Left kidney (tissue), 8 donors: Measurements from ENCODE around the gene AGXT. TPM values are rescaled to one million over a fixed set of nuclear protein-coding genes. Genes with fewer than 3 reads are reported as not detected.
A peak's percentile ranks its signal among the peaks of the same experiment; 100 is the strongest.

Experiments used
- DNase-seq: peaks from one replicate; pipeline ENCODE4 v3.0.0-alpha.2; 2013
- long read RNA-seq, 8 donors: transcript quantifications; one replicate each; lab custom pipeline, GENCODE V29; 2026
- polyA plus RNA-seq: library from polyadenylated mRNA; unstranded; fragments of 120-200 nt; gene quantifications from one replicate; pipeline ENCODE4 v1.2.1, GENCODE V29; 2013; ENCODE audit not compliant: insufficient read length

AGXT gene
- 0.12 TPM for polyA plus RNA-seq
- long read RNA-seq, donor 1 = 0 reads
- long read RNA-seq, donor 2, partial matches to known transcripts = 0 of 1 reads
- long read RNA-seq, donor 2, other reads (novel, unspliced or antisense) = 0 of 1 reads
- long read RNA-seq, donor 3 = 0 reads
- long read RNA-seq, donor 4 = 0 reads
- long read RNA-seq, donor 5 = 0 reads
- long read RNA-seq, donor 6 = 0 reads
- long read RNA-seq, donor 7 = 0 reads
- long read RNA-seq, donor 8 = 0 reads

GRCh38 chr2:240868286-240869108, at the start of gene AGXT:
AGXT (plus strand) TSS chr2:240868824; CDS start chr2:240868866, 42 bp downstream.
- no peak for DNase-seq

GRCh38 chr2:240819126-240819857, 49.3 kb upstream of the AGXT start:
- no peak for DNase-seq

DNA sequence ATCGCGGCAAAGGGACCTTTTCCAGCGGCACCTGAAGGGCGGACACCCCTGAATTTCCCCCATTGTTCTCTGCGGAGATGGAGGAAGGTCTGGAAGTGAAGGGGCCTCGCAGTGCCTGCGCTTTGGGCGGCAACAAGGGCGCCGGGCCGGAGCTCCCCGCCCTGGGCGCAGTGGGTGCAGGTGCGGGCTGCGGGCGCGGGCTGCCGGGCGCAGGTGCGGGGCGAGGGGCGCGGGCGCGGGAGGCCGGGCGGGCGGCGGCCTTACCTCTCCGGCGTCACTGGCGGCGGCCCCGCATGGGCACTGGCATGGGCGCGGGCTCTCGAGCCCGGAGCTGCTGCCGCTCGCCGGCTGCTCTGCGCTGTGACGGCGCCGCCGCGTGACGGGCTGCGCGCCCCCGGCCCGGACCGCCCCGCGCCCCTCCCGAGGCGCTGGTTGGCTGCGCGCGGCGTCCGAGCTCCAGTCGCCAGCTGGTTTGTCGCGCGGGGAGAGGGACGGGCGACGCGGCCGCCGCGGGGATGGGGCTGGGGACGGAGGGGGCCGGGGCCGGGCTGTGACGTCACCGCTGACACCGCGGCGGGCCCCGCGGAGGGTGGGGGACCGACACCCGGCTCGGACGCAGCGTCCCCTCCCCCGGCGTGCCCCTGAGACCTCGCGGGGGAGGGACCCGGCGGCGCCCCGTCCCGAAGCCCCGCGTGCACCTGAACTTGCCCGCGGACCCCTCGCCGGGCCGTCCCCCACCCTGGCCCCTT, 48.6 kb upstream of the AGXT start, which contains the start of gene KIF1A:
TSS of gene KIF1A (minus strand) at position 362 of the 749 bp plus-strand sequence. CDS start 22,467 bp downstream, outside the sequence.
- peak; percentile 64 for DNase-seq

DNA sequence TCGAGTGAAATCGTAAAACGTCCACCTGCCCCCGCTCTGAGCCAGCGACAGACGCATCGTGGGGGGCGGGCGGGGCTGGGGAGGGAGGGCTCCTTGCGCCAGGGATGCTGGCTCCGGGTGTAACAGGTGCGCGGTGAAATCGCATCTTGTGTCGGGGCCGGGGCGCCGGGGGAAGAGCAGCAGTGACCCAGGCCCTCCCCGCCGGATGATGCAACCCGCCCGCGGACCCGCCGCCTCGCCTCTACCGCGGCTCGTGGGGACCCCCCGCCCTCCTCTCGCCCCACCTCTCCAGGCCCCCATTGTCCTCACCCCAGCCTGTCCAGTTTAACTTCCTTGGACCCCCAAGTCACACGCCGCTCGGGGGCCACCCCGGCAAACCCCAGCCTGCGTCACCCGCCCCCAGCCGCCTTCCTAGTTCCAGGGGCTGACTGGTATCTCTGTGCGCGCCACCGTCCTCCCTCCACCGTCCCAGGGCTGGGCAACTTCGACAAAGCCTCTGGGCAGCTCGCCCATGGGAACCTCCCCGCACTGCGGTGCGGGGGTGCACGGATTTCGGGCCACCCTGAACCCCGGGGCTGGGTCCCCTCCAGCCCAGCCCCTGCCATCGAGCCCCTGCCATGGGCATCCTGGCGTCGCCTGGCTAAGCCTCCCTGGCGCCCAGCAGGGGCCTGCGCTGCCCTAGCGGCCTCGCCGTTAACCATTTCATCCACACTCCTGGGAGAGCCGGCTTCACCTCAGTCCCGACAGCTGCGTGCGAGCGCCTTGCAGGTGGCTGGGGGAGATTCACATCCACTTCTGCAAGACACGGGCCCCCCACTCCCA, 47.8 kb upstream of the AGXT start:
- no peak for DNase-seq

GRCh38 chr2:240821429-240821778, 47.2 kb upstream of the AGXT start:
- no peak for DNase-seq

GRCh38 chr2:240822280-240822847, 46.3 kb upstream of the AGXT start:
- DNase-seq = no peak

DNA sequence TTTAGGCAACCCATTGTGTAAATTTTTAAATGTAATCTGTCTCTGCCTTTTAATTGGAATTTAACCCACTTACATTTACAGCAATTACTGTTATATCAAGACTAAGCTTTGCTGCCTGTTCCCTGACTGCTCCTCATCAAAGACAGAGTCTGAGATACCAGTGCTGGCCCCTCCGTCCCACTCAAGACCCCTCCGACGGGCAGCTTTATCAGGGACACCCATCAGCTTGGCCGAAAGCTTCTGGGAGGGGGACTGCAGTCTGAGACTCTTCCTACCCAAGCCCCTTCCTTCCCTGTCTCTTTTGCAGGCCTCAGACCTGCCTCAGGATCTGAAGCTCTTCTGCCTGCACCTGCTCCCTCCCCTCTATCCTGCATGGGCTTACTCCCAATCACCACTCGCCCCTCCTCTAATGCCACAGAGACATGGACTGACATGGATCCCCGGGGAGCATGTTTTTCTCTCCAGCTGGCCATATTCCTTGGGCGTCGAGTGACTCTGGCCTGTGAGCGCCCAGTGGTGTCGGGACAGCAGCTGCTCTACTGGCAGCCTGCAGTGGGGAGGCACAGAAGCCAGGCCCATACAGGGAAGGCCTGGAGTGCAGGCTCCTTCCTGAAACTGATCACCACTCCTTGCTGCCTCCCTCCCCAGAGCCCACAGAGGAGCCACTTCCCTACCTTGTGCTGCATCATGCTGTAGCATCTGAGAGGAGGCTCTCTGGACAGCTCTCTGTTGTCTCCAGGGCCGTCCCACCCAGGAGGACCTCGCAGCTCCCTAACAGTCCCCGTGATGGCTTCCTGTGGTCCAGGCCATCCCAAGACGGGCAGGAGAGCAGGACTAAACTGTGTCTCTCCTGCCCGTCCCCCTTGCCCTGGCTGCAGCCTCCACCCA, 44.9 kb upstream of the AGXT start:
- no peak for DNase-seq

- DNase-seq = no peak
Observed at GRCh38 chr2:240825476-240825875, 43.1 kb upstream of the AGXT start.

- no peak for DNase-seq
Observed at GRCh38 chr2:240831594-240832204, 36.9 kb upstream of the AGXT start.

- peak; percentile 90 for DNase-seq
Observed at GRCh38 chr2:240832205-240832727, 36.4 kb upstream of the AGXT start.

GRCh38 chr2:240832921-240833494, 35.6 kb upstream of the AGXT start:
- DNase-seq = no peak

GRCh38 chr2:240833724-240834285, 34.8 kb upstream of the AGXT start:
- DNase-seq = no peak

GRCh38 chr2:240834377-240834975, 34.1 kb upstream of the AGXT start:
- no peak for DNase-seq

- DNase-seq = no peak
Observed at GRCh38 chr2:240835528-240835927, 33.1 kb upstream of the AGXT start.

DNA sequence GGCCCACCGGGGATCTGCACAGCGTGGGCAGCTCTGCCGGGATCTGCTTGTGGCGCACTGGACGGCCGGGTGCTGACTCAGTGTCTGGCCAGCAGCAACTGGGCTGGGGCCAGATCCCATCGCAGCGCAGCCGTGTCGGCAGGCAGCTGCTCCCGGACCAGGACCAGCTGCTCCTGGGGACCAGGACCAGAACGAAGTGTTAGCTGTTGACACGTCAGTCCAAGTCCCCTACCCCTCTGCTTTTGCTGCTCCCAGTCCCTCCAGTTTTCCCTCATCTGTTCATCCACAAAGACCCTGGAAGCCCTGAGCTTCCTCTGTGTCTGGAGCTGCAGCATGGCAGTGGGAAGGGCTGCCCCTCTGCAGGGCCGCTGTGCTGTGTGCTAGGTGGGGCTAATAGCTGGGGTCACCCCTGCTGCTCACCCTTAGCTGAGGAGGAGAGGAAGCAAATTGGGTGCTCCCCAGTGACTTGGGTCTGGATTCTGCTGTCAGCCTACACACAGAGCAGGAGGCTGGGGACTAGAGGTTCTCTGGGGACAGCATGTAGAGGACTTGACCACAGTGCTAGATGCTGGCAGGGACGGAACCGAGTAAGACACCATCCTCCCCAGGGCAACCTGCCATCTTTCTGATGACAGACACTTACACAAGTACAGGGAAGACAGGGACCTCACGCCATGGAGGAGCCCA, 31.7 kb upstream of the AGXT start:
- DNase-seq = no peak

DNA sequence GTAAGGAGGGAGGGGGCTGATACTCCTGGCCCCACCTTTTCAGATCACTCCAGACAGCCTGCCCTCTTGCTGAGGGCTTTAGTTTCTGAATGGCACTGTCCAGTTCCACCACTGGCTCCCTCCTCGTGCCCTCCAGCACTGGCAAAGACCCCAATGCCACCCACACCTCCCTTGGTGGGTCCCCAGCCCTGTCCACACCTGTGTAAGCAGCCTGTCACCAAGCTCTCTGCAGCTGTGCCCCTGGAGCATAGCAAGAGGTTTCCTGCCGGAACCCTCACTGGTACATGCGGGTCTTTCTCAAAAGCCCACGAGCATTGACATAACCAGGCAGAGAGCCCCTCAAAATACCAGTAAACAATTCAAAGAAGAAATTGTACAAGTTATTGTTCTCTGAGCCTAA, 31.0 kb upstream of the AGXT start:
- no peak for DNase-seq
